GM12878 (cell line): ENCODE results near the gene PKM. TPM values are rescaled to one million over a fixed set of nuclear protein-coding genes. Genes with fewer than 3 reads are reported as not detected.

Source experiments
- ATAC-seq: fragments of 200-7000 bp; cut with Tn5 transposase; 3 replicates; pipeline ENCODE4 v1.9.1; 2020; ENCODE audit warnings: mild to moderate bottlenecking, moderate library complexity
- BruUV-seq: library from RNA; stranded (reverse); fragments of 400-500 nt; replicated peaks from 2 replicates; lab custom pipeline; 2021; lab: Mats Ljungman, UMichigan
- CTCF ChIA-PET: fragments of 300-600 bp; sonication (Branson Sonifier 250); formaldehyde crosslinking; extraction: SDS; loops from one replicate; lab custom pipeline; 2021; ENCODE audit warnings: inconsistent platforms; lab: Yijun Ruan, JAX
- POLR2A ChIA-PET: fragments of 350-600 bp; formaldehyde crosslinking; extraction: SDS; loops from one replicate; lab custom pipeline; 2021; ENCODE audit warnings: inconsistent platforms; lab: Charles Lee
- RAD21 ChIA-PET: fragments of 300-600 bp; sonication (Branson Sonifier 250); formaldehyde crosslinking; loops from one replicate; lab custom pipeline; 2023; ENCODE audit warnings: antibody characterized with exemption; ENCODE audit not compliant: unreplicated experiment; lab: Charles Lee
- SMC1A ChIA-PET: fragments of 300-600 bp; sonication (Branson Sonifier 250); formaldehyde crosslinking; loops from one replicate; lab custom pipeline; 2023; ENCODE audit not compliant: unreplicated experiment, uncharacterized antibody; lab: Charles Lee
- DNase-seq: peaks from one replicate; pipeline ENCODE4 v3.0.0-alpha.2; 2011; ENCODE audit warnings: low read depth, low spot score
- FAIRE-seq: peaks from 3 replicates; lab custom pipeline; 2011; peaks lifted over from hg19 to GRCh38; lab: Jason Lieb, UNC
- H2AFZ ChIP-seq: 2 replicates; pipeline ENCODE4 v1.6.0; 2011; ENCODE audit warnings: low read depth, low read length, control low read depth; ENCODE audit not compliant: control insufficient read depth
- H3K27ac ChIP-seq: 2 replicates; pipeline ENCODE4 v1.5.1; 2011; ENCODE audit warnings: control low read depth; ENCODE audit not compliant: control insufficient read depth, insufficient read depth
- H3K27me3 ChIP-seq, 2 experiments: replicated peaks in 1 of 2; 2 replicates each; pipeline versions ENCODE4 v1.6.0 to v1.6.1; 2011; ENCODE audit warnings: low read length in 1 of 2; ENCODE audit not compliant: control insufficient read depth in 2 of 2, insufficient read depth in 2 of 2
- H3K36me3 ChIP-seq, 2 experiments: 2 replicates each; pipeline ENCODE4 v1.5.1; 2011; ENCODE audit warnings: low read length in 1 of 2; ENCODE audit not compliant: control insufficient read depth in 2 of 2, insufficient read depth in 2 of 2
- H3K4me1 ChIP-seq: 2 replicates; pipeline ENCODE4 v1.6.1; 2011; ENCODE audit warnings: mild to moderate bottlenecking, low read length, moderate library complexity, mixed read lengths; ENCODE audit not compliant: control insufficient read depth, insufficient read depth
- H3K4me2 ChIP-seq: 2 replicates; pipeline ENCODE4 v1.6.0; 2011; ENCODE audit warnings: control low read depth; ENCODE audit not compliant: control insufficient read depth, insufficient read depth
- H3K4me3 ChIP-seq: fragments of 200-600 bp; sonication (generic); 2 replicates; pipeline ENCODE4 v1.5.1; 2016
- H3K79me2 ChIP-seq: 2 replicates; pipeline ENCODE4 v1.6.0; 2011; ENCODE audit warnings: low read length; ENCODE audit not compliant: control insufficient read depth, insufficient read depth
- H3K9ac ChIP-seq: 2 replicates; pipeline ENCODE4 v1.8.0; 2011; ENCODE audit warnings: low read length, control low read depth, mixed read lengths; ENCODE audit not compliant: control insufficient read depth, insufficient read depth
- H3K9me3 ChIP-seq: replicated peaks from 3 replicates; pipeline ENCODE4 v1.5.1; 2011; ENCODE audit warnings: mild to moderate bottlenecking, low read length; ENCODE audit not compliant: control insufficient read depth, insufficient read depth
- H4K20me1 ChIP-seq: 2 replicates; pipeline ENCODE4 v1.6.0; 2011; ENCODE audit not compliant: control insufficient read depth, insufficient read depth
- BACH1 ChIP-seq: fragments of 450-650 bp; IDR thresholded peaks from 2 replicates; pipeline ENCODE4 v1.6.1; 2017; ENCODE audit warnings: mild to moderate bottlenecking, borderline replicate concordance
- CHD4 ChIP-seq: fragments of 200-600 bp; sonication (generic); IDR thresholded peaks from 2 replicates; pipeline ENCODE4 v1.6.1; 2016; ENCODE audit warnings: mild to moderate bottlenecking
- HCFC1 ChIP-seq: fragments of 150-350 bp; IDR thresholded peaks from 2 replicates; pipeline ENCODE4 v1.6.1; 2014; ENCODE audit warnings: low read length
- MTA3 ChIP-seq: IDR thresholded peaks from 2 replicates; pipeline ENCODE4 v1.6.1; 2012; ENCODE audit warnings: low read length, inconsistent platforms, borderline replicate concordance
- NR2C2 ChIP-seq: IDR thresholded peaks from 2 replicates; pipeline ENCODE4 v1.6.1; 2011; ENCODE audit warnings: borderline replicate concordance, low read depth; ENCODE audit not compliant: control insufficient read depth, insufficient read length
- NR2F1 ChIP-seq: fragments of 450-650 bp; conservative IDR thresholded peaks from 2 replicates; pipeline ENCODE4 v1.6.1; 2017; ENCODE audit warnings: mild to moderate bottlenecking
- PKNOX1 ChIP-seq: fragments of 450-650 bp; IDR thresholded peaks from 2 replicates; pipeline ENCODE4 v1.6.1; 2016; ENCODE audit warnings: mild to moderate bottlenecking
- PML ChIP-seq: IDR thresholded peaks from 2 replicates; pipeline ENCODE4 v1.6.1; 2012; ENCODE audit warnings: low read length, inconsistent platforms
- POLR2A ChIP-seq: IDR thresholded peaks from 2 replicates; pipeline ENCODE4 v1.6.1; 2011; ENCODE audit warnings: low read depth, mild to moderate bottlenecking, low read length
- POLR2AphosphoS2 ChIP-seq: IDR thresholded peaks from 2 replicates; pipeline ENCODE4 v1.6.1; 2011; ENCODE audit warnings: low read depth, mild to moderate bottlenecking, low read length, improper control_type of control experiment, moderate library complexity
- POLR2AphosphoS5 ChIP-seq: IDR thresholded peaks from 2 replicates; pipeline ENCODE4 v1.6.1; 2011; ENCODE audit warnings: mild to moderate bottlenecking, low read length, inconsistent platforms
- PRDM15 ChIP-seq: fragments of 450-650 bp; formaldehyde crosslinking; IDR thresholded peaks from 2 replicates; pipeline ENCODE4 v1.4.0; 2020; ENCODE audit warnings: mild to moderate bottlenecking, moderate library complexity
- RAD21 ChIP-seq: IDR thresholded peaks from 2 replicates; pipeline ENCODE4 v1.6.1; 2011; ENCODE audit warnings: mild to moderate bottlenecking, low read depth, low read length, moderate library complexity; ENCODE audit not compliant: insufficient read depth
- SMAD1 ChIP-seq: fragments of 450-650 bp; IDR thresholded peaks from 2 replicates; pipeline ENCODE4 v1.6.1; 2018; ENCODE audit warnings: mild to moderate bottlenecking, low read depth; ENCODE audit not compliant: partially characterized antibody
- ZNF217 ChIP-seq: fragments of 450-650 bp; IDR thresholded peaks from 2 replicates; pipeline ENCODE4 v1.6.1; 2017; ENCODE audit warnings: antibody characterized with exemption, mild to moderate bottlenecking
- ZNF622 ChIP-seq: fragments of 450-650 bp; IDR thresholded peaks from 2 replicates; pipeline ENCODE4 v1.6.1; 2017; ENCODE audit warnings: mild to moderate bottlenecking, inconsistent platforms
- ZSCAN29 ChIP-seq: fragments of 450-650 bp; IDR thresholded peaks from 2 replicates; pipeline ENCODE4 v1.6.1; 2017; ENCODE audit warnings: mild to moderate bottlenecking, moderate library complexity
- WGBS: methylation state at CpG from one replicate; pipeline ENCODE4 v1.1.6; 2016; ENCODE audit warnings: low lambda C conversion rate; ENCODE audit not compliant: insufficient replicate concordance, insufficient coverage; ENCODE audit errors: missing lambda C conversion rate; 5-methylcytosine and 5-hydroxymethylcytosine counted together
- in situ Hi-C: fragments of 300-500 bp; cut with MboI; formaldehyde crosslinking; loops from 9 replicates; pipeline ENCODE4 v1.14.3; 2018; ENCODE audit warnings: mixed read lengths
- intact Hi-C: fragments of 100-400 bp; cut with micrococcal nuclease; formaldehyde crosslinking; loops from one replicate; pipeline ENCODE4 v1.14.2; 2022; ENCODE audit not compliant: unreplicated experiment
- polyA plus RNA-seq, 11 experiments: library from polyadenylated mRNA; depleted of rRNA in 4 of 11; unstranded in 6 of 11; stranded (reverse) in 5 of 11; fragments of >200 nt; fragmentation: Nextera tagmentation in 4 of 11; fragmentation: Illumina TruSeq in 1 of 11; extraction: Ambion mirVana in 4 of 11; extraction: Trizol in 1 of 11; gene quantifications; 1 replicate in 1 of 11; 2 replicates in 10 of 11; pipeline versions ENCODE4 v1.2.1 to v1.2.3, GENCODE V29; 2011 to 2016; ENCODE audit warnings: inconsistent platforms in 2 of 11, missing spikeins in 2 of 11, low read depth in 1 of 11
- total RNA-seq, 4 experiments: library from RNA; depleted of rRNA in 3 of 4; stranded (reverse); fragments of >200 nt in 3 of 4; fragmentation: Illumina TruSeq in 1 of 4; extraction: Trizol in 1 of 4; gene quantifications; 2 replicates each; pipeline versions ENCODE4 v1.2.1 to v1.2.3, GENCODE V29; 2013 to 2021

The PKM gene
- total and polyA plus RNA-seq, 10 of the 15 experiments (the other 5 are each of a cell fraction or from before 2014, with no cell fraction given) = 491 to 2,011 (median 1,433) TPM

- in situ Hi-C loops = loop anchor here (5.0 to 10.0 kb wide), 3 partner anchors 352 to 702 kb away; no protein-coding TSS in a partner anchor
- WGBS = 92% methylated on average over 2 of the region's 2 CpGs
- intact Hi-C loops = loop anchor here (1.0 to 10.0 kb wide), 6 partner anchors 38 to 377 kb away; no protein-coding TSS in a partner anchor
- Histone ChIP-seq H3K9me3 (no peaks in the 10 kb centered on the region), H3K27ac (no peak overlapping the region), H3K9ac (no peak overlapping the region), H2AFZ (no peak overlapping the region), H3K36me3 (no peaks in the 10 kb centered on the region), H4K20me1 (no peaks in the 10 kb centered on the region), H3K4me2 (no peak overlapping the region), H3K27me3 (no peaks in the 10 kb centered on the region), H3K4me3 (no peak overlapping the region), H3K79me2 (no peaks in the 10 kb centered on the region), H3K4me1 (no peaks in the 10 kb centered on the region)
- TF ChIP-seq PML (no peak), RAD21 (no peak), NR2F1 (no peak), BACH1 (no peak), MTA3 (no peak), CHD4 (no peak), POLR2A (no peak), ZNF217 (no peak), HCFC1 (no peak), POLR2AphosphoS5 (no peak), ZNF622 (no peak), POLR2AphosphoS2 (no peak), PRDM15 (no peak), ZSCAN29 (no peak), NR2C2 (no peak), SMAD1 (no peak), PKNOX1 (no peak)
- ChIA-PET SMC1A (interaction anchor here (0.7 to 5.9 kb wide), 19 partner anchors 9 to 415 kb away, joined by 3 to 49 read pairs (median 5); no protein-coding TSS in a partner anchor), CTCF (interaction anchor here (0.6 to 4.2 kb wide), 32 partner anchors 11 to 416 kb away, joined by 3 to 69 read pairs (median 4); partner anchors contain the start of genes MYO9A and SENP8), RAD21 (interaction anchor here (0.7 to 2.5 kb wide), 13 partner anchors 16 to 413 kb away, joined by 3 to 33 read pairs (median 5); no protein-coding TSS in a partner anchor), POLR2A (no interaction called here)
- ATAC-seq (no peak), FAIRE-seq (no peak), DNase-seq (no peak)
- no TSS peak for BruUV-seq
These were observed 74.1 kb downstream of the PKM start for GRCh38 chr15:72156928-72157327.
